Neural cell (in vitro differentiated cells): Measurements from ENCODE around the gene PGM1.

ENCODE experiments used
- CTCF ChIP-seq: fragments of 450-650 bp; IDR thresholded peaks from 2 replicates; pipeline ENCODE4 v1.5.1; 2014; ENCODE audit warnings: antibody characterized with exemption, mild to moderate bottlenecking, moderate library complexity; ENCODE audit not compliant: poor library complexity, severe bottlenecking
- EP300 ChIP-seq: fragments of 450-650 bp; conservative IDR thresholded peaks from 2 replicates; pipeline ENCODE4 v1.6.1; 2014; ENCODE audit warnings: antibody characterized with exemption, mild to moderate bottlenecking, moderate library complexity; ENCODE audit not compliant: poor library complexity, severe bottlenecking
- EZH2 ChIP-seq: fragments of 200-600, 300-800 bp; shearing (Covaris generic), sonication (generic); IDR thresholded peaks from 2 replicates; pipeline ENCODE4 v1.6.1; 2014; ENCODE audit warnings: antibody characterized with exemption, low read length, borderline replicate concordance, mild to moderate bottlenecking; ENCODE audit not compliant: insufficient read depth, poor library complexity, severe bottlenecking
- MXI1 ChIP-seq: fragments of 450-650 bp; conservative IDR thresholded peaks from 2 replicates; pipeline ENCODE4 v1.6.1; 2014; ENCODE audit warnings: antibody characterized with exemption, mild to moderate bottlenecking; ENCODE audit not compliant: poor library complexity, severe bottlenecking
- POLR2AphosphoS5 ChIP-seq: IDR thresholded peaks from 2 replicates; pipeline ENCODE4 v1.6.1; 2012
- RAD21 ChIP-seq: fragments of 450-650 bp; conservative IDR thresholded peaks from 2 replicates; pipeline ENCODE4 v1.6.1; 2014; ENCODE audit warnings: antibody characterized with exemption, mild to moderate bottlenecking, moderate library complexity
- REST ChIP-seq: IDR thresholded peaks from 2 replicates; pipeline ENCODE4 v1.6.1; 2012; ENCODE audit warnings: borderline replicate concordance
- SMC3 ChIP-seq: fragments of 450-650 bp; conservative IDR thresholded peaks from 2 replicates; pipeline ENCODE4 v1.6.1; 2014; ENCODE audit warnings: antibody characterized with exemption, mild to moderate bottlenecking, moderate library complexity; ENCODE audit not compliant: poor library complexity

DNA sequence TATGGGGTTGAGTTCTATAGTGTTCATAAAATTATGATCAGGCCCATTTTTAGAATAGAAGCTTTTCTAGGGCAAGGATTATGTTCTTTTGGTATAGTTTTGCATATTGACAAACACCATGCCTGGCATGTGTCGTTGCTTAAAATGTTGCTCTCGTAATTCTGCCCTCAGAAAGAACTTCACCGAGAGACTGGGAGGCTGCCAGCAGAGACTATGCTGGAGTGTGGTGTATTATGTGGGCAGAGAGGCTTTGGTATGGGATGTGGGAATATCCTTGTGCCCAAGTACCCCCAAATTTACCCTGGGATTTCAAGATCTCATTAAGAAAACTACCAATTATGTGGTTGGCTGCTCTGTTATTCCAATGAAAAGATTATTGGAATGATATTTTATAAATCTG, 27.9 kb downstream of the PGM1 start:
- TF ChIP-seq CTCF (no peak), EZH2 (no peak), EP300 (no peak), REST (no peak), RAD21 (no peak), POLR2AphosphoS5 (no peak), SMC3 (no peak), MXI1 (no peak)
